Natural killer cell (primary cell): Measurements from ENCODE around the gene GPR82. TPM values are rescaled to one million over a fixed set of nuclear protein-coding genes. Genes with fewer than 3 reads are reported as not detected.

Experiments used
- ATAC-seq, 3 donors: fragments of 150-1000 bp in 2 of 3; fragments of 200-7000 bp in 1 of 3; cut with Tn5 transposase; 1 replicate in 1 of 3; 2 replicates in 2 of 3; pipeline ENCODE4 v1.10.0; 2021; ENCODE audit warnings: mild to moderate bottlenecking in 2 of 3, moderate library complexity in 2 of 3
- DNase-seq, 2 donors: peaks; one replicate each; pipeline versions ENCODE4 v3.0.0 to v3.0.0-alpha.2; 2013 to 2021; ENCODE audit warnings: mixed read lengths in 1 of 2
- H3K27ac ChIP-seq: one replicate; pipeline ENCODE4 v1.5.1; 2013; ENCODE audit warnings: mild to moderate bottlenecking, low read length
- H3K27me3 ChIP-seq: one replicate; pipeline ENCODE4 v1.6.1; 2013; ENCODE audit warnings: low read length; ENCODE audit not compliant: control insufficient read depth, insufficient read depth
- H3K36me3 ChIP-seq: one replicate; pipeline ENCODE4 v1.6.1; 2013; ENCODE audit warnings: low read length; ENCODE audit not compliant: control insufficient read depth, insufficient read depth
- H3K4me1 ChIP-seq: one replicate; pipeline ENCODE4 v1.6.1; 2013; ENCODE audit warnings: low read length; ENCODE audit not compliant: control insufficient read depth, insufficient read depth
- H3K4me3 ChIP-seq: one replicate; pipeline ENCODE4 v1.5.1; 2013; ENCODE audit warnings: low read length
- H3K9me3 ChIP-seq: one replicate; pipeline ENCODE4 v1.6.1; 2013; ENCODE audit warnings: low read length; ENCODE audit not compliant: control insufficient read depth, insufficient read depth
- H3K27ac Mint-ChIP-seq, 2 donors: one replicate each; pipeline ENCODE4 v1.8.0; 2022; ENCODE audit warnings: mild to moderate bottlenecking in 2 of 2, mixed read lengths in 2 of 2, moderate library complexity in 1 of 2
- H3K27me3 Mint-ChIP-seq, 2 donors: one replicate each; pipeline ENCODE4 v1.8.0; 2022; ENCODE audit warnings: low read depth in 2 of 2, mixed read lengths in 2 of 2
- H3K36me3 Mint-ChIP-seq: one replicate; pipeline ENCODE4 v1.8.0; 2022; ENCODE audit warnings: mixed read lengths
- H3K4me1 Mint-ChIP-seq, 2 donors: one replicate each; pipeline ENCODE4 v1.8.0; 2022; ENCODE audit warnings: mixed read lengths in 2 of 2
- H3K4me3 Mint-ChIP-seq: one replicate; pipeline ENCODE4 v1.8.0; 2022; ENCODE audit warnings: mild to moderate bottlenecking, moderate library complexity, mixed read lengths
- H3K9me3 Mint-ChIP-seq, 2 donors: one replicate each; pipeline ENCODE4 v1.8.0; 2022; ENCODE audit warnings: mixed read lengths in 2 of 2
- CTCF ChIP-seq: fragments of 200-600 bp; IDR thresholded peaks from one replicate; pipeline ENCODE4 v1.8.0; 2022; ENCODE audit warnings: antibody characterized with exemption
- WGBS: methylation state at CpG from one replicate; pipeline ENCODE4 v1.1.7; 2013; ENCODE audit warnings: missing lambda C conversion rate; ENCODE audit not compliant: insufficient coverage; 5-methylcytosine and 5-hydroxymethylcytosine counted together
- intact Hi-C: fragments of 100-400 bp; cut with micrococcal nuclease; formaldehyde crosslinking; loops from one replicate; pipeline ENCODE4 v1.14.2; 2022
- total RNA-seq, 4 donors: library from RNA; stranded (reverse); fragments of 120-200 nt in 1 of 4; gene quantifications; one replicate each; pipeline versions ENCODE4 v1.2.3 to v1.2.4, GENCODE V29; 2013 to 2022

The GPR82 gene
- total RNA-seq, 3 donors from 2014 or later (not counting 1 experiment from before 2014, with no cell fraction given): 0.77 to 1.3 (median 0.80) TPM

- H3K36me3 Mint-ChIP-seq: no peaks in the 10 kb centered on the region
- H3K27ac Mint-ChIP-seq: no peak overlapping the region
- H3K9me3 Mint-ChIP-seq: no peaks in the 10 kb centered on the region
- no peak for TF ChIP-seq CTCF
- no peak overlapping the region for H3K4me3 ChIP-seq
- intact Hi-C loops: no loop called here
- no peaks in the 10 kb centered on the region for H3K36me3 ChIP-seq
- no peaks in the 10 kb centered on the region for H3K27me3 ChIP-seq
- H3K27ac ChIP-seq: no peak overlapping the region
- H3K4me1 Mint-ChIP-seq: peaks cover 5 to 6% of the 10 kb centered on the region in 2 donors
- H3K9me3 ChIP-seq: no peaks in the 10 kb centered on the region
- no peaks in the 10 kb centered on the region for H3K4me1 ChIP-seq
- no peak overlapping the region for H3K4me3 Mint-ChIP-seq
- ATAC-seq (no peak), DNase-seq (no peak)
- no CpG with 5 or more reads among the region's 3 CpGs for WGBS
- peaks cover 5 to 23% of the 10 kb centered on the region in 2 donors for H3K27me3 Mint-ChIP-seq
Measured at GRCh38 chrX:41761169-41761568, 37.2 kb downstream of the GPR82 start.

DNA sequence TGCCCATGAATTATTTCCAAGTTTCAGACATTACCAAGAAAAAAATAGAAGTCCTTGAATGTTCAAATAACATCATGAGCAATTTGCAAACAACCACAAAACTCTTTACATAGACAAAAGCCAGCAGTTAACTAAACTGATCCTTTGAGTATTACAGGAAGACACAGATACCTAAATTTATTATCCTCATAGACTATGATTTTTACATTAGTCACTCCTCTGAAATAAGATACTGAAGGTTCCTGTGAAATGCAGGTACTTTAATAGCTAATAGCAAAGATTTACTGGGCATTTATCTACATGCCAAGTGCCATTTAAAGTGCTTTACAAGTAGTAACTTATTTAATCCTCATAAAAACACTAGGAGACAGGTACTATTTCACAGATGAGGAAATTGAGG is 37.7 kb downstream of the GPR82 start:
- Histone ChIP-seq H3K27ac (no peak overlapping the region), H3K4me1 (no peaks in the 10 kb centered on the region), H3K36me3 (no peaks in the 10 kb centered on the region), H3K27me3 (no peaks in the 10 kb centered on the region), H3K9me3 (no peaks in the 10 kb centered on the region), H3K4me3 (no peak overlapping the region)
- Mint-ChIP-seq H3K4me1 (peaks cover 5 to 6% of the 10 kb centered on the region in 2 donors), H3K4me3 (no peak overlapping the region), H3K27ac (no peak overlapping the region), H3K36me3 (no peaks in the 10 kb centered on the region), H3K9me3 (no peaks in the 10 kb centered on the region), H3K27me3 (peaks cover 5 to 17% of the 10 kb centered on the region in 2 donors)
- no peak for DNase-seq
- intact Hi-C loops: no loop called here
- no peak for ATAC-seq
- no peak for TF ChIP-seq CTCF

DNA sequence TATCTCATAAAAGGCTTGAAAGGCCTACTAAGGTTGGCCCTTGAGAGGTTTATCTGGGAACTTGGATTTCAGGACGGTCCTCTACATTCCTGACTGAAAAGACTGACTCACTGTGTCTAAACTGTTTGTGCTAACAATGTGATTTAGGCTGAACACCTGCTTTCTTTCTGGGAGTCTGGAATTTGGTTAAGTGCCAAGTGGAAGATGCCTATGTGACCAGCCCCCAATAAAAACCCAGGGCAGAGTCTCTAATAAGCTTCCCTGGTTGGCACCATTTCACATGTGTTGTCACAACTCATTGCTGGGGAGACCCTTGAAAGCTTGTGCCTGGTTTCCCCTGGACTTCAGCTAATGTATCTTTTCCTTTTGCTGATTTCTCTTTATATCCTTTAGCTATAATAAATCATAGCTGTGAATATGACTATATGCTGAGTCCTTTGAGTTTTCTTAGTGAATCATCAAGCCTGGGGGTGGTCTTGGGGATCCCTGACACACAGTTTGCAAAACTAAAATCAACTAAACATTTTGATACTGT is 55.1 kb downstream of the GPR82 start:
- no peaks in the 10 kb centered on the region for H3K9me3 Mint-ChIP-seq
- DNase-seq (no peak), ATAC-seq (no peak)
- no peak overlapping the region for H3K4me3 Mint-ChIP-seq
- no peaks in the 10 kb centered on the region for H3K36me3 Mint-ChIP-seq
- TF ChIP-seq CTCF: no peak
- H3K4me1 Mint-ChIP-seq: no peaks in the 10 kb centered on the region
- Histone ChIP-seq H3K4me3 (no peak overlapping the region), H3K36me3 (no peaks in the 10 kb centered on the region), H3K27me3 (no peaks in the 10 kb centered on the region), H3K4me1 (no peaks in the 10 kb centered on the region), H3K27ac (no peak overlapping the region), H3K9me3 (no peaks in the 10 kb centered on the region)
- WGBS: 100% methylated on average over 1 of the region's 1 CpG
- intact Hi-C loops: no loop called here
- no peaks in the 10 kb centered on the region for H3K27me3 Mint-ChIP-seq
- H3K27ac Mint-ChIP-seq: no peak overlapping the region

Other genes with a start within 250 kb of the GPR82 start
- gene GPR34, start 35.2 kb upstream of the GPR82 start, total RNA-seq: 1 to 10 TPM in 1 of 3 donors, under 1 TPM in 2; 0.61 to 6.0 (median 0.68) TPM
- 10 to 100 TPM; 23.5 to 27.9 (median 25.6) TPM for gene CASK, start 199.4 kb downstream of the GPR82 start, total RNA-seq